DOHH2 (cell line): Measurements from ENCODE around the gene KIAA0586.

Experiments
- H3F3A ChIP-seq: fragments of 200-600 bp; sonication (generic), shearing (Covaris generic); 2 replicates; pipeline ENCODE4 v1.6.0; 2016; ENCODE audit warnings: antibody characterized with exemption, mild to moderate bottlenecking; ENCODE audit not compliant: control insufficient read depth, insufficient read depth
- H3K27ac ChIP-seq: fragments of 200-600 bp; sonication (generic); 2 replicates; pipeline ENCODE4 v1.5.1; 2014; ENCODE audit warnings: low read depth, mild to moderate bottlenecking, low read length, moderate library complexity
- H3K27me3 ChIP-seq: fragments of 200-600 bp; sonication (generic); 2 replicates; pipeline ENCODE4 v1.6.1; 2014; ENCODE audit warnings: mild to moderate bottlenecking, low read length, mixed read lengths; ENCODE audit not compliant: control insufficient read depth
- H3K36me3 ChIP-seq: fragments of 200-600 bp; sonication (generic); 2 replicates; pipeline ENCODE4 v1.6.1; 2014; ENCODE audit warnings: mild to moderate bottlenecking, low read length, moderate library complexity, mixed read lengths; ENCODE audit not compliant: control insufficient read depth
- H3K4me1 ChIP-seq: fragments of 200-600 bp; sonication (generic); 2 replicates; pipeline ENCODE4 v1.6.1; 2014; ENCODE audit warnings: mild to moderate bottlenecking, low read length, mixed read lengths; ENCODE audit not compliant: control insufficient read depth
- H3K4me2 ChIP-seq: fragments of 200-600 bp; sonication (generic); 2 replicates; pipeline ENCODE4 v1.6.0; 2014; ENCODE audit warnings: mild to moderate bottlenecking, low read length, moderate library complexity
- H3K4me3 ChIP-seq: fragments of 200-600 bp; sonication (generic); 2 replicates; pipeline ENCODE4 v1.5.1; 2014; ENCODE audit warnings: mild to moderate bottlenecking, low read length, mixed read lengths
- H3K79me2 ChIP-seq: fragments of 200-600 bp; sonication (generic); 2 replicates; pipeline ENCODE4 v1.6.1; 2014; ENCODE audit warnings: mild to moderate bottlenecking, low read length, mixed read lengths; ENCODE audit not compliant: control insufficient read depth
- H3K9me2 ChIP-seq: fragments of 200-600 bp; sonication (generic); replicated peaks from 2 replicates; pipeline ENCODE4 v1.6.1; 2014; ENCODE audit warnings: mild to moderate bottlenecking, low read length, mixed read lengths; ENCODE audit not compliant: control insufficient read depth
- H3K9me3 ChIP-seq: fragments of 200-600 bp; sonication (generic); 2 replicates; pipeline ENCODE4 v1.6.1; 2014; ENCODE audit warnings: antibody characterized with exemption, low read length, mixed read lengths; ENCODE audit not compliant: control insufficient read depth, insufficient read depth
- H4K20me1 ChIP-seq: fragments of 200-600 bp; sonication (generic); 2 replicates; pipeline ENCODE4 v1.6.0; 2014; ENCODE audit warnings: low read depth, mild to moderate bottlenecking, antibody characterized with exemption, low read length, moderate library complexity; ENCODE audit not compliant: control insufficient read depth, insufficient read depth
- EZH2phosphoT487 ChIP-seq: fragments of 200-600 bp; sonication (generic); IDR thresholded peaks from 2 replicates; pipeline ENCODE4 v1.6.1; 2017; ENCODE audit warnings: borderline replicate concordance, mild to moderate bottlenecking, antibody characterized with exemption, low read length, moderate library complexity, mixed read lengths
- TF ChIP-seq, protein P1 (sequence below): fragments of 200-600 bp; sonication (generic); IDR thresholded peaks from one replicate; pipeline ENCODE4 v1.5.1; 2014; ENCODE audit warnings: antibody characterized with exemption, mild to moderate bottlenecking, low read depth, low read length; ENCODE audit not compliant: poor library complexity, severe bottlenecking

Gene KIAA0586

GRCh38 chr14:58537004-58537403 is 109.5 kb downstream of the KIAA0586 start:
- Histone ChIP-seq H4K20me1 (no peaks in the 10 kb centered on the region), H3K4me3 (no peak overlapping the region), H3K9me2 (no peaks in the 10 kb centered on the region), H3K4me2 (no peak overlapping the region), H3K79me2 (no peaks in the 10 kb centered on the region), H3K27ac (no peak overlapping the region), H3K9me3 (no peaks in the 10 kb centered on the region), H3K27me3 (no peaks in the 10 kb centered on the region), H3F3A (no peaks in the 10 kb centered on the region), H3K4me1 (no peaks in the 10 kb centered on the region), H3K36me3 (no peaks in the 10 kb centered on the region)
- TF ChIP-seq, protein P1, sequence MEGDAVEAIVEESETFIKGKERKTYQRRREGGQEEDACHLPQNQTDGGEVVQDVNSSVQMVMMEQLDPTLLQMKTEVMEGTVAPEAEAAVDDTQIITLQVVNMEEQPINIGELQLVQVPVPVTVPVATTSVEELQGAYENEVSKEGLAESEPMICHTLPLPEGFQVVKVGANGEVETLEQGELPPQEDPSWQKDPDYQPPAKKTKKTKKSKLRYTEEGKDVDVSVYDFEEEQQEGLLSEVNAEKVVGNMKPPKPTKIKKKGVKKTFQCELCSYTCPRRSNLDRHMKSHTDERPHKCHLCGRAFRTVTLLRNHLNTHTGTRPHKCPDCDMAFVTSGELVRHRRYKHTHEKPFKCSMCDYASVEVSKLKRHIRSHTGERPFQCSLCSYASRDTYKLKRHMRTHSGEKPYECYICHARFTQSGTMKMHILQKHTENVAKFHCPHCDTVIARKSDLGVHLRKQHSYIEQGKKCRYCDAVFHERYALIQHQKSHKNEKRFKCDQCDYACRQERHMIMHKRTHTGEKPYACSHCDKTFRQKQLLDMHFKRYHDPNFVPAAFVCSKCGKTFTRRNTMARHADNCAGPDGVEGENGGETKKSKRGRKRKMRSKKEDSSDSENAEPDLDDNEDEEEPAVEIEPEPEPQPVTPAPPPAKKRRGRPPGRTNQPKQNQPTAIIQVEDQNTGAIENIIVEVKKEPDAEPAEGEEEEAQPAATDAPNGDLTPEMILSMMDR = no peak
- no peak for TF ChIP-seq EZH2phosphoT487

DNA sequence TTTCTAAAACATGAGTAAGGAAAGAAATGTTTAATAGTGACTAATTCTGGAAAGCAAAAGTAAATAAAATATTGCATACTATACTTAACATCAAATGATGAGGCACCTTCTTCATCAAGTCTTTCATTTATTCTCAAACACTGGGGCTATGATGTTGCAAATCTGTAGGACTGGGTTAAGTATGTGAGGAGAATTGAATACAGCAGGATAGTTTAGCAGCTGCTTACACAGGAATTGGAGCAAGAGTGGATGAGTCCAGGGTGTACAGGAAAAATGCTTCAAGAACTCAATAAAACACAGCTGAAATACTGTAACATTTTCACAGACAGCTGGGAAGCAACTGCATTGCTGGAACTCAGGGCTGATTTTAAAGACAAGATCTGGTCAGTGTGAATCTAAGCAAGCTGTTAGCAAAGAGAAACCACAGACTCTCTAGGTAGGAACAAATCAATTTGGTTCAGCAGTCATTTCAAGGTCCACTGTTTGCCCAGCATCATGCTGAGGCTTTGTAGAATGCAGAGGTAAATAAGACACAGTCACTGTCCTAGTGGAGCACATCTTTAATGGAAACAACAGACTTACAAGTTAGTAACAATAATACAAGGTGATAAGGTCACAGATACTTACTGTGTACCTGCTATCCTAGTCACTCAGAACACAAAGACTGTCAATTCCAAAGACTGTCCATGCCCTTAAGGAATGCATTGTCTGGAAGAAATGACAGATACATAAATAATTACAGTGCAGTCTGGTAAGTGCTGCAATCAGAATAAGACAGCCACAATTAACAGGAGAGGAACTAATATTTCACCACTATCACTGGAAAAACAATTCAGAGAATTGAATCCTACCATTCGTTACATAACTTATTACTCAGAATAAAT is 113.5 kb downstream of the KIAA0586 start:
- Histone ChIP-seq H3K4me2 (no peak overlapping the region), H3K79me2 (no peaks in the 10 kb centered on the region), H3K36me3 (no peaks in the 10 kb centered on the region), H3K9me3 (no peaks in the 10 kb centered on the region), H3K27me3 (no peaks in the 10 kb centered on the region), H3F3A (no peaks in the 10 kb centered on the region), H4K20me1 (no peaks in the 10 kb centered on the region), H3K4me3 (no peak overlapping the region), H3K9me2 (no peaks in the 10 kb centered on the region), H3K27ac (no peak overlapping the region), H3K4me1 (no peaks in the 10 kb centered on the region)
- TF ChIP-seq, protein P1 = no peak
- no peak for TF ChIP-seq EZH2phosphoT487

DNA sequence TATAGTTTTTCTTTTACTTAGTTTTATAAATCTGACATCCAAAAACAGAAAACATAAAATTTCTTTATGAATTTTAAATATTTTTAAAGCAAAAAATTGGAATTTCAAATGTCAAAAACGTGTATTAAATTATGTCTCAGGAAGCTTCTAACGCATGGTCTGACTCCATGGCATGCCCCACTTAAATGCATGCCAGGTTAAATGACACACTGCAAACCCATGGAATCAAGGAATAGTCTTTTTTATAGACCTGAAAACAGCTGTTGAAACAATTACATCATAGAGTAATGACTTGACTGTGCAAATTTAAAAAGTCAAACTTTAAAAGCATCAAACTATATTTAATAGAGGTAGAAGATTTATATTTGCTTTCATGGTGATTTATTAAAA is 114.1 kb downstream of the KIAA0586 start:
- no peak overlapping the region for H3K4me3 ChIP-seq
- no peaks in the 10 kb centered on the region for H3F3A ChIP-seq
- H3K27ac ChIP-seq = no peak overlapping the region
- TF ChIP-seq EZH2phosphoT487 = no peak
- TF ChIP-seq, protein P1 = no peak
- H3K9me2 ChIP-seq = no peaks in the 10 kb centered on the region
- H3K4me1 ChIP-seq = no peaks in the 10 kb centered on the region
- no peaks in the 10 kb centered on the region for H3K79me2 ChIP-seq
- no peaks in the 10 kb centered on the region for H3K36me3 ChIP-seq
- no peaks in the 10 kb centered on the region for H3K27me3 ChIP-seq
- no peaks in the 10 kb centered on the region for H3K9me3 ChIP-seq
- H4K20me1 ChIP-seq = no peaks in the 10 kb centered on the region
- no peak overlapping the region for H3K4me2 ChIP-seq
